DND-41 (cell line): ENCODE data around the gene PEX5.
"Not testable (repeated sequence)": the region's sequence is repeated elsewhere in the genome, so short reads cannot be mapped to it uniquely, and the experiment has no call there.

Source experiments
- ATAC-seq: fragments of 200-7000 bp; cut with Tn5 transposase; 3 replicates; pipeline ENCODE4 v1.9.1; 2021; ENCODE audit warnings: low read depth; ENCODE audit not compliant: insufficient read depth
- DNase-seq: peaks from one replicate; pipeline ENCODE4 v3.0.0-alpha.2; 2020
- H2AFZ ChIP-seq: 2 replicates; pipeline ENCODE4 v1.6.0; 2012; ENCODE audit warnings: low read depth, low read length
- H3K27ac ChIP-seq: 2 replicates; pipeline ENCODE4 v1.5.1; 2012; ENCODE audit warnings: low read length, inconsistent platforms
- H3K27me3 ChIP-seq: fragments of 200-600 bp; sonication (generic); 2 replicates; pipeline ENCODE4 v1.6.0; 2012; ENCODE audit warnings: low read length, mild to moderate bottlenecking, inconsistent platforms; ENCODE audit not compliant: insufficient read depth, poor library complexity
- H3K36me3 ChIP-seq: 2 replicates; pipeline ENCODE4 v1.5.1; 2012; ENCODE audit warnings: low read length, inconsistent platforms; ENCODE audit not compliant: insufficient read depth
- H3K4me1 ChIP-seq: 2 replicates; pipeline ENCODE4 v1.5.1; 2012; ENCODE audit warnings: mild to moderate bottlenecking, low read length; ENCODE audit not compliant: insufficient read depth
- H3K4me2 ChIP-seq: 2 replicates; pipeline ENCODE4 v1.6.0; 2012; ENCODE audit warnings: mild to moderate bottlenecking, moderate library complexity, low read length, inconsistent platforms; ENCODE audit not compliant: insufficient read depth
- H3K4me3 ChIP-seq, 2 experiments: fragments of 200-600 bp in 1 of 2; shearing (Covaris generic) in 1 of 2; 2 replicates each; pipeline ENCODE4 v1.5.1; 2012 to 2016; ENCODE audit warnings: inconsistent platforms in 2 of 2, low read length in 2 of 2, mild to moderate bottlenecking in 2 of 2, low read depth in 1 of 2, moderate library complexity in 1 of 2
- H3K79me2 ChIP-seq: 2 replicates; pipeline ENCODE4 v1.6.0; 2012; ENCODE audit warnings: low read length, inconsistent platforms; ENCODE audit not compliant: insufficient read depth
- H3K9ac ChIP-seq: 2 replicates; pipeline ENCODE4 v1.6.0; 2012; ENCODE audit warnings: low read depth, mild to moderate bottlenecking, inconsistent platforms, low read length, moderate library complexity
- H3K9me3 ChIP-seq: 2 replicates; pipeline ENCODE4 v1.5.1; 2012; ENCODE audit warnings: low read length, moderate library complexity, mild to moderate bottlenecking, inconsistent platforms; ENCODE audit not compliant: insufficient read depth, severe bottlenecking
- H4K20me1 ChIP-seq: 2 replicates; pipeline ENCODE4 v1.6.0; 2012; ENCODE audit warnings: low read length; ENCODE audit not compliant: insufficient read depth
- EZH2 ChIP-seq: IDR thresholded peaks from 3 replicates; pipeline ENCODE4 v1.6.1; 2012; ENCODE audit warnings: borderline replicate concordance, low read depth, mild to moderate bottlenecking, moderate library complexity, low read length, inconsistent platforms; ENCODE audit not compliant: severe bottlenecking
- TF ChIP-seq, protein P1 (sequence below): IDR thresholded peaks from 2 replicates; pipeline ENCODE4 v1.5.1; 2012; ENCODE audit warnings: borderline replicate concordance, low read length, moderate library complexity, mild to moderate bottlenecking; ENCODE audit not compliant: poor library complexity, severe bottlenecking; ENCODE audit errors: extremely low read depth

The PEX5 gene

DNA sequence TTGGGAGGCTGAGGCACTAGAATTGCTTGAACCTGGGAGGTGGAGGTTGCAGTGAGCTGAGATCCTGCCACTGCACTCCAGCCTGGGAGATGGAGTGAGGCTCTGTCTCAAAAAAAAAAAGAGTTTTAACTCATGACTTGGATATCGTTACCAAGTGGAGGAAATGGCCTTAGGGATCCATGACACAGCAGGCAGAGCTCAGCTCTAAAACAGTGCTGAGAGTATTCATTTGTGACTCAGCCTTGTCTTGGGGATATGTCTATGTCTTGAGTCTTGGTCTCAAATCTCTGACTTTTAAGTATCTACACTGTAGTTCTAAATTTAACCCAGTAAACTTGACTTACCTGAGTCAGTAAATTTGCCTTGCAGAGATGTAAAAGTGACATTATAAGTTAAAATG is 8.8 kb upstream of the PEX5 start:
- H3K79me2 ChIP-seq: no peaks in the 10 kb centered on the region
- no peak overlapping the region for H3K27ac ChIP-seq
- no peaks in the 10 kb centered on the region for H3K27me3 ChIP-seq
- no peak overlapping the region for H3K9ac ChIP-seq
- H2AFZ ChIP-seq: no peak overlapping the region
- no peak overlapping the region for H3K4me2 ChIP-seq
- H3K4me1 ChIP-seq: no peaks in the 10 kb centered on the region
- H3K36me3 ChIP-seq: no peaks in the 10 kb centered on the region
- no peaks in the 10 kb centered on the region for H4K20me1 ChIP-seq
- H3K4me3 ChIP-seq: no peak overlapping the region
- H3K9me3 ChIP-seq: peaks cover 6% of the 10 kb centered on the region
- no peak for TF ChIP-seq EZH2
- TF ChIP-seq, protein P1, sequence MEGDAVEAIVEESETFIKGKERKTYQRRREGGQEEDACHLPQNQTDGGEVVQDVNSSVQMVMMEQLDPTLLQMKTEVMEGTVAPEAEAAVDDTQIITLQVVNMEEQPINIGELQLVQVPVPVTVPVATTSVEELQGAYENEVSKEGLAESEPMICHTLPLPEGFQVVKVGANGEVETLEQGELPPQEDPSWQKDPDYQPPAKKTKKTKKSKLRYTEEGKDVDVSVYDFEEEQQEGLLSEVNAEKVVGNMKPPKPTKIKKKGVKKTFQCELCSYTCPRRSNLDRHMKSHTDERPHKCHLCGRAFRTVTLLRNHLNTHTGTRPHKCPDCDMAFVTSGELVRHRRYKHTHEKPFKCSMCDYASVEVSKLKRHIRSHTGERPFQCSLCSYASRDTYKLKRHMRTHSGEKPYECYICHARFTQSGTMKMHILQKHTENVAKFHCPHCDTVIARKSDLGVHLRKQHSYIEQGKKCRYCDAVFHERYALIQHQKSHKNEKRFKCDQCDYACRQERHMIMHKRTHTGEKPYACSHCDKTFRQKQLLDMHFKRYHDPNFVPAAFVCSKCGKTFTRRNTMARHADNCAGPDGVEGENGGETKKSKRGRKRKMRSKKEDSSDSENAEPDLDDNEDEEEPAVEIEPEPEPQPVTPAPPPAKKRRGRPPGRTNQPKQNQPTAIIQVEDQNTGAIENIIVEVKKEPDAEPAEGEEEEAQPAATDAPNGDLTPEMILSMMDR: no peak
- DNase-seq (no peak), ATAC-seq (no peak)

DNA sequence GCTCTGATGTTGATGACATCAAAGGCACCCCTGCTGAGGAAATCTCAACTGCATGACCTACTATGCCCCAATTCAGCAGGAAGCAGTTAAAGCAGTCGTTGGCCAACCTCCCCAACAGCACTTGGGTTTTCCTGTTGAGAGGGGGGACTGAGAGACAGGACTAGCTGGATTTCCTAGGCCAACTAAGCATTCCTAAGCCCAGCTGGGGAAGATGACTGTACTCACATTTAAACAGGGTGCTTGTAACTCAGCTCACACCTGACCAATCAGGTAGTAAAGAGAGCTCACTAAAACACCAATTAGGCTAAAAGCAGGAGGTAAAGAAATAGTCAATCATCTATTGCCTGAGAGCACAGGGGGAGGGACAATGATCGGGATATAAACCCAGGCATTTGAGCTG is 3.4 kb upstream of the PEX5 start:
- not testable (repeated sequence) for H2AFZ ChIP-seq, H4K20me1 ChIP-seq

DNA sequence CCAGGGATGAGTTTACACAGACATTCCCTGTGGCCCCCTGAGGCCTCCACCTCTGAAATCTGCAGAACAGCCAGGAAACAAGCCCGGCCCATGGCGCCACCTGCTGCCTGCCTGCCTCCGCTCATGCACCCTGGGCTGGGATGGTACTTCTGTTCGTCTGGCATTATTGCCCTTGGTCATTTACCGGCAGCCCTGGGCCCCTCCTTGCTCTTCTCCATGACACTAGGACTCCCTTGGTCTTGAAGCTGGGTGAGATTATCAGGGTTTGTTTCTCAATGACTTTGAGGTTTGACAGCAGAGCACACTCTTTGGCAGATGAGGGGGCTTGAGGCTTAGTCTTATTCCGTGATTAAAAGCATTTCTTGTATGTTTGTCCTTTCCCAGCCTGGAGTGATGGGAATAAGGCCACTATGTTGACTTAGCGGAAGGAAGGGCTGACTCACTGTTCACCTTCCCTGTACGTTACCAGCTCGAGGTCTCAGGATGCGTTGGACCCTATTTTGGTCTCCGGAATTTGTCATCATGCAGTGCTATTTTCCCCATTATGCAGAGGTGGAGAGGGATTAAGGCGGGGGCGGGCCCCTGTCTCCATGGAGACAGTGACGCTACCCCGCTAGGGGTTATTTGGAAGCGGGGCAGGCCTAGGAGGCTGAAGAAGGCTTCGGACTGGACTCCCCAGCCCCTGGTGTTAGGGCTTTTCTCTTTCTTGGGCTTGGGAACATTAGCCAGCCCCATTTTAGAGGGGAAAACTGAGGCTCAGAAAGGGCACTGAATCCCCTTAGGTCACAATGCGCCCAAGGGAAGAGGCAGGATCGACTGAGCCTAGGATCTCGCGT is 706 bp upstream of the PEX5 start:
- peaks cover 31% of the 10 kb centered on the region for H3K4me1 ChIP-seq
- peak overlapping the region; percentile 82 for H3K27ac ChIP-seq
- ATAC-seq (0 out of 3 replicates have a peak, but pooled peaks have one; percentile 0), DNase-seq (peak; percentile 61)
- H2AFZ ChIP-seq: peak overlapping the region; percentile 92
- peak overlapping the region; percentile 82 for H3K4me2 ChIP-seq
- H4K20me1 ChIP-seq: no peaks in the 10 kb centered on the region
- no peaks in the 10 kb centered on the region for H3K27me3 ChIP-seq
- H3K79me2 ChIP-seq: peaks cover 4% of the 10 kb centered on the region; the same call in 1 of the 2 replicates
- H3K36me3 ChIP-seq: peaks cover 20% of the 10 kb centered on the region; the same call in 1 of the 2 replicates
- peak overlapping the region; percentile 37 to 76 for H3K4me3 ChIP-seq
- H3K9ac ChIP-seq: peak overlapping the region; percentile 67
- H3K9me3 ChIP-seq: no peaks in the 10 kb centered on the region
- no peak for TF ChIP-seq EZH2
- TF ChIP-seq, protein P1: peak; percentile 90

More for the DNA sequence above, 3.4 kb upstream of the PEX5 start:
- not testable (repeated sequence) for ATAC-seq, H3K9me3 ChIP-seq, H3K79me2 ChIP-seq, H3K4me3 ChIP-seq, H3K9ac ChIP-seq, H3K4me2 ChIP-seq, H3K36me3 ChIP-seq, H3K27ac ChIP-seq, H3K27me3 ChIP-seq
- DNase-seq: peak; percentile 16
- peaks cover 26% of the 10 kb centered on the region for H3K4me1 ChIP-seq

DNA sequence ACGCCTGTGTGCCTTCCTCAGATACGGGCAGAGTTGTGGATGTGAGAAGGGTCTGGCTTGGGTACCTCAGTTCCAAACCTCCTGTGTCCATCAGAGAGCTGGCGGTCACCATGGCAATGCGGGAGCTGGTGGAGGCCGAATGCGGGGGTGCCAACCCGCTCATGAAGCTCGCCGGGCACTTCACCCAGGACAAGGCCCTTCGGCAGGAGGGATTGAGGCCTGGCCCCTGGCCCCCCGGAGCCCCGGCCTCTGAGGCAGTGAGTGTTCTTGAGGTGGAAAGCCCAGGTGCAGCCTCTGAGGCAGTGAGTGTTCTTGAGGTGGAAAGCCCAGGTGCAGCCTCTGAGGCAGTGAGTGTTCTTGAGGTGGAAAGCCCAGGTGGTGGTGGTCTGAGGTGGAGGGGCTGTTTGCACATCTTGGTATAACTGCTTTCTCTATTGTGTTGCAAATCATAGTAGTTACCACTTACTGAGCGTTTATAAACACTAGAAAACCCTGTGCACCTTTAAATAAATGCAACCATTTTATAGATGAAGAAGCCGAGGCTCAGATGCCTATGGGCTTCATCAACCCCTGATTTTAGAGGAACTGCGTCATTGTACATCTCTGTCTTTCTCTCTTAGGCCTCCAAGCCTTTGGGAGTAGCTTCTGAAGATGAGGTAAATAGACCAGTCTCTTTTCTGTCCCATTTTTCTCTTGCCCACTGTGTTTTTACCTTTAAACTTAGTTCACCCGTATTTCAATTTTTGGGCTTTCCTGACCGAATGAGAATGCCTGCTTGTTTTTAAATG is 976 bp downstream of the PEX5 start:
- Histone ChIP-seq H3K4me2 (peak overlapping the region; percentile 82), H3K9ac (peak overlapping the region; percentile 67), H3K4me3 (peak overlapping the region; percentile 40 to 76; a peak in 3 of 4 replicates), H3K27ac (peak overlapping the region; percentile 82), H3K27me3 (no peaks in the 10 kb centered on the region), H2AFZ (peak overlapping the region; percentile 83), H3K4me1 (peaks cover 31% of the 10 kb centered on the region), H3K36me3 (peaks cover 32% of the 10 kb centered on the region; the same call in 1 of the 2 replicates), H3K9me3 (no peaks in the 10 kb centered on the region), H4K20me1 (no peaks in the 10 kb centered on the region), H3K79me2 (peaks cover 4% of the 10 kb centered on the region; the same call in 1 of the 2 replicates)
- ATAC-seq (0 out of 3 replicates have a peak, but pooled peaks have one; percentile 2), DNase-seq (peak; percentile 21)
- TF ChIP-seq, protein P1: no peak
- TF ChIP-seq EZH2: no peak
